Type B pancreatic cell (in vitro differentiated cells): ENCODE results near the gene KIF18B. TPM values are rescaled to one million over a fixed set of nuclear protein-coding genes. Genes with fewer than 3 reads are reported as not detected.

Experiments used
- microRNA-seq: library from miRNA; unstranded; fragments of <30 nt; microRNA quantifications from one replicate; pipeline ENCODE4, GENCODE V29; 2020
- total RNA-seq: library from RNA; stranded (reverse); gene quantifications from 2 replicates; pipeline ENCODE4 v1.2.1, GENCODE V29; 2021; ENCODE audit warnings: low replicate concordance

KIF18B gene
- total RNA-seq, 1 donor from 2014 or later, result 49.3 TPM

Small RNAs within 50 kb of the gene (microRNA-seq; reads per million reads assigned to microRNA genes)
- gene MIR6783, result 1.7 reads per million

Other genes with a start within 250 kb of the KIF18B start
- 7.3 and 27.7 TPM in 2 replicates for gene DBF4B, start 239.1 kb downstream of the KIF18B start, total RNA-seq
- 4.6 and 4.7 TPM in 2 replicates for gene ADAM11, start 188.8 kb downstream of the KIF18B start, total RNA-seq
- 20.2 and 62.6 TPM in 2 replicates for gene GJC1, start 117.5 kb downstream of the KIF18B start, total RNA-seq
- not detected in 2 replicates for gene HIGD1B, start 99.9 kb downstream of the KIF18B start, total RNA-seq
- gene EFTUD2, start 48.3 kb downstream of the KIF18B start, total RNA-seq, result 111 and 122 TPM in 2 replicates
- gene GFAP, start 32.3 kb downstream of the KIF18B start, total RNA-seq, result 0.10 and 0.26 TPM in 2 replicates
- gene C1QL1, start 20.5 kb upstream of the KIF18B start, total RNA-seq, result 15.6 and 76.5 TPM in 2 replicates
- 40.3 and 57.5 TPM in 2 replicates for gene DCAKD, start 103.9 kb upstream of the KIF18B start, total RNA-seq
- 97.0 and 98.8 TPM in 2 replicates for gene NMT1, start 113.5 kb upstream of the KIF18B start, total RNA-seq
- gene PLCD3, start 184.7 kb upstream of the KIF18B start, total RNA-seq, result 45.8 and 56.1 TPM in 2 replicates
- 9.8 and 11.5 TPM in 2 replicates for gene ACBD4, start 187.9 kb upstream of the KIF18B start, total RNA-seq
- gene HEXIM1, start 200.7 kb upstream of the KIF18B start, total RNA-seq, result 27.5 and 34.5 TPM in 2 replicates
- gene HEXIM2, start 214.1 kb upstream of the KIF18B start, total RNA-seq, result 5.3 and 11.5 TPM in 2 replicates